Trophoblast cell (in vitro differentiated cells and primary cell): ENCODE results near the gene LTC4S.

ENCODE experiments used
- DNase-seq, 2 donors: peaks; one replicate each; pipeline ENCODE4 v3.0.0-alpha.2; 2016
- H2AFZ ChIP-seq: 2 replicates; pipeline ENCODE4 v1.6.1; 2013; ENCODE audit warnings: low read length, moderate library complexity, mild to moderate bottlenecking; ENCODE audit not compliant: insufficient read depth, poor library complexity
- H2AK5ac ChIP-seq: 2 replicates; pipeline ENCODE4 v1.6.1; 2013; ENCODE audit warnings: mild to moderate bottlenecking, low read length
- H2BK120ac ChIP-seq: 2 replicates; pipeline ENCODE4 v1.6.1; 2013; ENCODE audit warnings: low read length, mild to moderate bottlenecking, moderate library complexity; ENCODE audit not compliant: insufficient read depth, poor library complexity
- H2BK12ac ChIP-seq: 2 replicates; pipeline ENCODE4 v1.6.1; 2013; ENCODE audit warnings: mild to moderate bottlenecking, low read length, moderate library complexity
- H2BK5ac ChIP-seq: 2 replicates; pipeline ENCODE4 v1.6.1; 2013; ENCODE audit warnings: low read length, low read depth, moderate library complexity, mild to moderate bottlenecking; ENCODE audit not compliant: poor library complexity
- H3K14ac ChIP-seq: 2 replicates; pipeline ENCODE4 v1.6.1; 2013; ENCODE audit warnings: mild to moderate bottlenecking, low read length
- H3K18ac ChIP-seq: 2 replicates; pipeline ENCODE4 v1.6.1; 2013; ENCODE audit warnings: mild to moderate bottlenecking, low read length
- H3K23ac ChIP-seq: 2 replicates; pipeline ENCODE4 v1.6.1; 2013; ENCODE audit warnings: low read length
- H3K27ac ChIP-seq: 2 replicates; pipeline ENCODE4 v1.5.1; 2013; ENCODE audit warnings: low read depth, mild to moderate bottlenecking, inconsistent platforms, low read length, moderate library complexity
- H3K27me3 ChIP-seq: 2 replicates; pipeline ENCODE4 v1.6.1; 2013; ENCODE audit warnings: inconsistent platforms, mild to moderate bottlenecking, low read length, moderate library complexity; ENCODE audit not compliant: insufficient read depth
- H3K36me3 ChIP-seq, 2 experiments: 1 replicate in 1 of 2; 2 replicates in 1 of 2; pipeline ENCODE4 v1.6.1; 2013; ENCODE audit warnings: low read length in 2 of 2, mild to moderate bottlenecking in 2 of 2, moderate library complexity in 1 of 2; ENCODE audit not compliant: insufficient read depth in 2 of 2, control insufficient read depth in 1 of 2
- H3K4ac ChIP-seq: 2 replicates; pipeline ENCODE4 v1.6.1; 2013; ENCODE audit warnings: low read depth, mild to moderate bottlenecking, low read length, moderate library complexity
- H3K4me1 ChIP-seq, 2 experiments: 1 replicate in 1 of 2; 2 replicates in 1 of 2; pipeline ENCODE4 v1.6.1; 2013; ENCODE audit warnings: low read length in 2 of 2, mild to moderate bottlenecking in 2 of 2, moderate library complexity in 1 of 2; ENCODE audit not compliant: insufficient read depth in 2 of 2, control insufficient read depth in 1 of 2
- H3K4me2 ChIP-seq: 2 replicates; pipeline ENCODE4 v1.6.1; 2013; ENCODE audit warnings: inconsistent platforms, mild to moderate bottlenecking, low read length, moderate library complexity
- H3K4me3 ChIP-seq: 2 replicates; pipeline ENCODE4 v1.5.1; 2013; ENCODE audit warnings: mild to moderate bottlenecking, low read depth, low read length, inconsistent platforms
- H3K79me1 ChIP-seq: one replicate; pipeline ENCODE4 v1.6.1; 2013; ENCODE audit warnings: low read length
- H3K79me2 ChIP-seq: 2 replicates; pipeline ENCODE4 v1.6.1; 2013; ENCODE audit warnings: low read length, mild to moderate bottlenecking; ENCODE audit not compliant: control insufficient read depth, insufficient read depth, poor library complexity
- H3K9ac ChIP-seq: 2 replicates; pipeline ENCODE4 v1.6.1; 2013; ENCODE audit warnings: mild to moderate bottlenecking, low read length
- H3K9me3 ChIP-seq: 2 replicates; pipeline ENCODE4 v1.6.1; 2013; ENCODE audit warnings: low read depth, mild to moderate bottlenecking, control low read depth, inconsistent platforms, low read length; ENCODE audit not compliant: insufficient read depth
- H4K12ac ChIP-seq: 2 replicates; pipeline ENCODE4 v1.6.1; 2013; ENCODE audit warnings: low read depth, mild to moderate bottlenecking, low read length, moderate library complexity
- H4K8ac ChIP-seq: 2 replicates; pipeline ENCODE4 v1.6.1; 2013; ENCODE audit warnings: low read depth, mild to moderate bottlenecking, low read length, moderate library complexity
- H4K91ac ChIP-seq: one replicate; pipeline ENCODE4 v1.6.1; 2013; ENCODE audit warnings: low read depth, mild to moderate bottlenecking, low read length, moderate library complexity
- WGBS: extraction: QIAGEN DNeasy Blood & Tissue Kit; methylation state at CpG from one replicate; pipeline ENCODE4 v1.1.7; 2013; ENCODE audit warnings: missing lambda C conversion rate; ENCODE audit not compliant: insufficient read length, insufficient coverage; ENCODE audit errors: extremely low coverage; 5-methylcytosine and 5-hydroxymethylcytosine counted together

LTC4S gene

DNA sequence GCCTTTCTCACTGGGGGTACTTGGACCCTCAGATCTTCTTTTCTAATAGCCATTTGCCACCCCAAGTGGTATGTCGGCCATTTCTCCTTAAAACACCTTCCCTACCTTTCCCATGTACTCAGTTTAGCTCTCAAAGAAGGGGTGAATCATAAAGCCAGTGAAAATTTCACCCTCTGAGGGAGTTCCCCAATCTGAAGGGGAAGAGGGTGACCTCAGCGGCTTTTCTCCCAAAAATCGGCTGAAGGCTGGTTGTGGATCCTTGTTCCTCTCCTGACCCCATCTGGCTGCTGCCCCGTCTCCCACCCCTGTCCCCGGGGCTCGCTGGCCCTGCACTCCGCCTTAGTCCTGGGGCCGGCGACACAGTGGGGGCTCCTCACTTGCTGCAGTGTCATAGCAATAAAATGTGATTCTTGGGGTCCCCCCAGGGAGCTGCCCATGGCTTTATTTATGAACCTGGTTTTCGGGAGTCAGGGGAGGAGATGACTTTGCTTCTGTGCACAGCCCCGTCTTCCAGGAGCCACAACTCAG lies 17.3 kb upstream of the LTC4S start:
- Histone ChIP-seq H2BK5ac (no peak overlapping the region), H3K36me3 (peaks cover 48 to 62% of the 10 kb centered on the region in 2 experiments), H4K91ac (no peak overlapping the region), H3K4ac (no peak overlapping the region), H4K12ac (no peak overlapping the region), H4K8ac (no peak overlapping the region), H2AK5ac (no peak overlapping the region), H3K27me3 (no peaks in the 10 kb centered on the region), H3K23ac (no peak overlapping the region), H2BK12ac (no peak overlapping the region), H3K9ac (no peak overlapping the region), H3K4me1 (peaks cover 7 to 10% of the 10 kb centered on the region in 2 experiments), H3K4me2 (no peak overlapping the region), H3K14ac (no peak overlapping the region), H3K9me3 (no peaks in the 10 kb centered on the region), H3K4me3 (no peak overlapping the region), H3K79me1 (no peaks in the 10 kb centered on the region), H3K27ac (no peak overlapping the region), H3K18ac (no peak overlapping the region), H2AFZ (no peak overlapping the region), H2BK120ac (no peak overlapping the region), H3K79me2 (no peaks in the 10 kb centered on the region)
- DNase-seq: no peak
- no CpG with 5 or more reads among the region's 11 CpGs for WGBS

DNA sequence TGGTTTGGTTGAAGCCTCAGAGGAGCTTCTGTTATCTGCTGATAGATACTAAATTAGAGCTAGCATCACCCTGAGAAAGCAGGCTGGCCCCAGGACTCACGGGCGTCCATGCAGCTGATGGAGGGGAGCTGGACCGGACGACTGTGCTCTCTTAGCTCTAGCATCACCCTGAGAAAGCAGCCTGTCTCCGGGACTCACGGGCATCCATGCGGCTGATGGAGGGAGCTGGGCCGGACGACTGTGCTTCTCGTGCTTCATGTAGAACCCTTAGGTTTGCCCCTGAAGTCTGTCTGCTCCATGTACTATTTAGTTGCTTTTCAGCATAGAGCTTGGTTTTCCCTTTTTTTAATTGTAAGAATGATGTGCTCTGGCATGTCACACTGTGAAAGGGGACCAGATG lies 16.3 kb upstream of the LTC4S start:
- H3K4me1 ChIP-seq: peaks cover 11 to 20% of the 10 kb centered on the region in 2 experiments
- no peak for DNase-seq
- WGBS: no CpG with 5 or more reads among the region's 10 CpGs
- H4K12ac ChIP-seq: no peak overlapping the region
- H3K79me1 ChIP-seq: no peaks in the 10 kb centered on the region
- H4K91ac ChIP-seq: no peak overlapping the region
- no peaks in the 10 kb centered on the region for H3K79me2 ChIP-seq
- H3K9ac ChIP-seq: no peak overlapping the region
- H3K14ac ChIP-seq: no peak overlapping the region
- no peak overlapping the region for H3K4me3 ChIP-seq
- H2BK5ac ChIP-seq: peak overlapping the region; percentile 42
- H4K8ac ChIP-seq: no peak overlapping the region
- H3K4ac ChIP-seq: no peak overlapping the region
- H3K9me3 ChIP-seq: no peaks in the 10 kb centered on the region
- H3K4me2 ChIP-seq: no peak overlapping the region
- no peak overlapping the region for H3K18ac ChIP-seq
- no peak overlapping the region for H2AK5ac ChIP-seq
- no peak overlapping the region for H3K23ac ChIP-seq
- H3K27me3 ChIP-seq: no peaks in the 10 kb centered on the region
- H3K36me3 ChIP-seq: peaks cover 39 to 53% of the 10 kb centered on the region in 2 experiments
- no peak overlapping the region for H2AFZ ChIP-seq
- H3K27ac ChIP-seq: peak overlapping the region; percentile 66
- H2BK12ac ChIP-seq: no peak overlapping the region
- H2BK120ac ChIP-seq: no peak overlapping the region

DNA sequence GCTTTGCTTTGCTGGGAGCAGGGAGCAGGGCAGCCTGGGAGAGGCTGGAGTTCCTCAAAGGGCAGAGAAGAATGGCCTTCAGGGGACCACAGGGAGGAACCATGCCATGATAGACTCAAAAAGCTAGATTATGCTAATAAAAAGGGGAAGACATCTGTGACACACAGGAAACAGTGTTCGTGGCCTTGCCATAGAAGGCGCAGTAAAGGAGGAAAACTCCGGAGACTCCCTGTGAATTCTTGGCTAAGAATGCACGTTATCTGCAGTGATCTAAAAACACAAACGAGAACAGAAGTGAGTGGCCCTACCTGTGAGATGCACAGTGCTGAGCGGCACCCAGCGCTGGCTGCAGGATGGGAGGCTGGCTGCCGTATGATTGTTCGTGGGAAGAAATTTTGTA lies 15.9 kb upstream of the LTC4S start:
- Histone ChIP-seq H2BK12ac (no peak overlapping the region), H3K27me3 (no peaks in the 10 kb centered on the region), H3K27ac (peak overlapping the region; percentile 66), H3K9ac (no peak overlapping the region), H4K91ac (no peak overlapping the region), H3K36me3 (peaks cover 35 to 49% of the 10 kb centered on the region in 2 experiments), H3K4me3 (no peak overlapping the region), H3K4me2 (no peak overlapping the region), H2AK5ac (no peak overlapping the region), H2AFZ (no peak overlapping the region), H4K8ac (no peak overlapping the region), H3K14ac (no peak overlapping the region), H3K79me2 (no peaks in the 10 kb centered on the region), H3K18ac (no peak overlapping the region), H3K79me1 (no peaks in the 10 kb centered on the region), H3K4me1 (peaks cover 11 to 20% of the 10 kb centered on the region in 2 experiments), H2BK5ac (peak overlapping the region; percentile 42), H2BK120ac (no peak overlapping the region), H3K9me3 (no peaks in the 10 kb centered on the region), H3K4ac (no peak overlapping the region), H4K12ac (no peak overlapping the region), H3K23ac (no peak overlapping the region)
- peak; percentile 33 to 69 for DNase-seq
- no CpG with 5 or more reads among the region's 9 CpGs for WGBS

DNA sequence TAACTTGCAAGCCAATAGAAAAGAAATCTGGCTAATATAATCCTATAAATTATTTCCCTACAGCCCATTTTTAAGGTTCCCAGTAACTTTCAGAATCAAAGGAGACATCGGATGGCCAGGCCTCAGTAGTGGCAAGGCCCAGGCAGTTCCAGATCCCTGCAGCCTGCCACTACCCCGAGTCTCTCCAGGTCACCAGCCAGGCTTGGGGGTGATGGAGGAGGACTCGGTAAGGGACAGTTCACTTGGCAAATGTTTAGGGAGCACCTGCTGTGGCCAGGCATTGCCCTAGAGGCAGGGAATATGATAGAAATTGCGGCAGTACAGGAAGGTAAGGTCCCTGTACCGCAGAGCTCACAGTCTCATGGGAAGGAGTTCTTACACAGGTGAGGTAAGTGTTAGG lies 15.2 kb upstream of the LTC4S start:
- Histone ChIP-seq H2AFZ (no peak overlapping the region), H3K79me2 (no peaks in the 10 kb centered on the region), H3K9me3 (no peaks in the 10 kb centered on the region), H3K4ac (no peak overlapping the region), H2AK5ac (no peak overlapping the region), H3K9ac (no peak overlapping the region), H3K79me1 (no peaks in the 10 kb centered on the region), H3K18ac (peak overlapping the region; percentile 29), H3K27ac (no peak overlapping the region), H2BK5ac (no peak overlapping the region), H3K36me3 (peaks cover 28 to 42% of the 10 kb centered on the region in 2 experiments), H3K4me2 (no peak overlapping the region), H3K4me1 (peaks cover 11 to 20% of the 10 kb centered on the region in 2 experiments), H3K4me3 (no peak overlapping the region), H2BK120ac (no peak overlapping the region), H4K12ac (no peak overlapping the region), H4K8ac (no peak overlapping the region), H3K14ac (no peak overlapping the region), H2BK12ac (no peak overlapping the region), H3K27me3 (no peaks in the 10 kb centered on the region), H4K91ac (no peak overlapping the region), H3K23ac (no peak overlapping the region)
- no CpG with 5 or more reads among the region's 5 CpGs for WGBS
- DNase-seq: no peak
